H1 (cell line): ENCODE data around the gene OR51G2. TPM values are rescaled to one million over a fixed set of nuclear protein-coding genes. Genes with fewer than 3 reads are reported as not detected.

ENCODE experiments used
- CTCF ChIA-PET: fragments of 300-600 bp; sonication (Branson Sonifier 250); formaldehyde crosslinking; loops from one replicate; lab custom pipeline; 2021; ENCODE audit not compliant: partially characterized antibody; lab: Charles Lee
- POLR2A ChIA-PET: fragments of 300-600 bp; sonication (Branson Sonifier 250); formaldehyde crosslinking; loops from one replicate; lab custom pipeline; 2021; ENCODE audit warnings: inconsistent platforms; ENCODE audit not compliant: partially characterized antibody; lab: Charles Lee
- DNase-seq, 2 experiments: peaks; one replicate each; pipeline versions ENCODE4 v3.0.0 to v3.0.0-alpha.2; 2010 to 2022; ENCODE audit warnings: low spot score in 2 of 2, low read depth in 1 of 2, mixed read lengths in 1 of 2
- FAIRE-seq: peaks from 2 replicates; lab custom pipeline; 2011; peaks lifted over from hg19 to GRCh38; lab: Jason Lieb, UNC
- H2AFZ ChIP-seq: 2 replicates; pipeline ENCODE4 v1.8.1; 2012; ENCODE audit warnings: low read length, inconsistent platforms
- H2AK5ac ChIP-seq: 2 replicates; pipeline ENCODE4 v1.6.1; 2013; ENCODE audit warnings: low read depth, low read length
- H2BK120ac ChIP-seq: replicated peaks from 2 replicates; pipeline ENCODE3; 2013; ENCODE audit warnings: low read depth, low read length, inconsistent platforms
- H2BK12ac ChIP-seq: 2 replicates; pipeline ENCODE4 v1.6.1; 2013; ENCODE audit warnings: low read depth, low read length
- H2BK15ac ChIP-seq: 2 replicates; pipeline ENCODE4 v1.6.1; 2013; ENCODE audit warnings: low read length
- H2BK20ac ChIP-seq: 2 replicates; pipeline ENCODE4 v1.6.1; 2013; ENCODE audit warnings: low read length
- H2BK5ac ChIP-seq: 2 replicates; pipeline ENCODE4 v1.6.1; 2013; ENCODE audit warnings: low read depth, low read length
- H3K14ac ChIP-seq: 2 replicates; pipeline ENCODE4 v1.6.1; 2013; ENCODE audit warnings: inconsistent platforms; ENCODE audit not compliant: insufficient read length
- H3K18ac ChIP-seq: 2 replicates; pipeline ENCODE4 v1.6.1; 2013; ENCODE audit warnings: low read length; ENCODE audit errors: extremely low read depth
- H3K23ac ChIP-seq: 2 replicates; pipeline ENCODE4 v1.6.1; 2013; ENCODE audit warnings: inconsistent platforms; ENCODE audit not compliant: insufficient read length
- H3K23me2 ChIP-seq: 2 replicates; pipeline ENCODE4 v1.6.1; 2013; ENCODE audit warnings: low read depth, low read length
- H3K27ac ChIP-seq: 2 replicates; pipeline ENCODE4 v1.6.1; 2011; ENCODE audit warnings: low read depth, low read length, inconsistent platforms
- H3K27me3 ChIP-seq, 4 experiments: replicated peaks in 1 of 4; 1 replicate in 1 of 4; 2 replicates in 3 of 4; pipeline versions ENCODE4 v1.6.1 to v1.8.1; 2011 to 2013; ENCODE audit warnings: low read length in 3 of 4, mild to moderate bottlenecking in 3 of 4, inconsistent platforms in 2 of 4, mixed read lengths in 2 of 4, moderate library complexity in 1 of 4; ENCODE audit not compliant: control insufficient read depth in 3 of 4, insufficient read depth in 3 of 4; ENCODE audit errors: extremely low read depth in 1 of 4
- H3K36me3 ChIP-seq, 4 experiments: 2 replicates each; pipeline versions ENCODE4 v1.6.1 to v1.8.1; 2011 to 2013; ENCODE audit warnings: mild to moderate bottlenecking in 4 of 4, low read length in 3 of 4, moderate library complexity in 2 of 4, control low read depth in 1 of 4, inconsistent platforms in 1 of 4; ENCODE audit not compliant: insufficient read depth in 4 of 4, control insufficient read depth in 2 of 4
- H3K4ac ChIP-seq: replicated peaks from 2 replicates; pipeline ENCODE3; 2013; ENCODE audit warnings: low read length, low read depth, mixed read lengths, inconsistent platforms; ENCODE audit not compliant: insufficient read length
- H3K4me1 ChIP-seq, 4 experiments: replicated peaks in 1 of 4; 1 replicate in 1 of 4; 2 replicates in 3 of 4; pipeline versions ENCODE4 v1.6.1 to v1.8.1; 2011 to 2013; ENCODE audit warnings: low read length in 3 of 4, inconsistent platforms in 2 of 4, mixed read lengths in 1 of 4; ENCODE audit not compliant: insufficient read depth in 4 of 4, control insufficient read depth in 3 of 4
- H3K4me2 ChIP-seq, 2 experiments: 2 replicates each; pipeline versions ENCODE4 v1.6.1 to v1.8.1; 2011 to 2013; ENCODE audit warnings: low read depth in 2 of 2, low read length in 2 of 2, control low read depth in 1 of 2, inconsistent platforms in 1 of 2, mild to moderate bottlenecking in 1 of 2; ENCODE audit not compliant: insufficient read depth in 1 of 2
- H3K4me3 ChIP-seq, 4 experiments: fragments of 200-600, 300-600 bp in 1 of 4; sonication (generic), shearing (Covaris generic), sonication (Bioruptor Twin) in 1 of 4; 2 replicates each; pipeline versions ENCODE4 v1.5.1 to v1.8.1; 2011 to 2016; ENCODE audit warnings: low read length in 4 of 4, low read depth in 3 of 4, control low read depth in 2 of 4, inconsistent platforms in 2 of 4, mild to moderate bottlenecking in 2 of 4, mixed read lengths in 1 of 4, moderate library complexity in 1 of 4; ENCODE audit not compliant: insufficient read depth in 2 of 4; ENCODE audit errors: extremely low read depth in 1 of 4
- H3K56ac ChIP-seq: replicated peaks from 2 replicates; pipeline ENCODE3; 2013; ENCODE audit warnings: low read depth, mild to moderate bottlenecking, mixed read lengths, low read length, inconsistent platforms; ENCODE audit not compliant: insufficient read length
- H3K79me1 ChIP-seq: 2 replicates; pipeline ENCODE4 v1.6.1; 2013; ENCODE audit warnings: low read depth, low read length, control low read depth
- H3K79me2 ChIP-seq, 2 experiments: 2 replicates each; pipeline versions ENCODE4 v1.6.1 to v1.8.1; 2012 to 2013; ENCODE audit warnings: low read length in 2 of 2, mild to moderate bottlenecking in 2 of 2, inconsistent platforms in 1 of 2; ENCODE audit not compliant: insufficient read depth in 2 of 2, control insufficient read depth in 1 of 2
- H3K9ac ChIP-seq, 4 experiments: replicated peaks in 1 of 4; 1 replicate in 1 of 4; 2 replicates in 3 of 4; pipeline versions ENCODE4 v1.6.1 to v1.8.1; 2011 to 2013; ENCODE audit warnings: low read depth in 3 of 4, low read length in 3 of 4, control low read depth in 2 of 4, mild to moderate bottlenecking in 2 of 4, moderate library complexity in 2 of 4, inconsistent platforms in 1 of 4; ENCODE audit errors: extremely low read depth in 1 of 4
- H3K9me3 ChIP-seq, 2 experiments: 2 replicates each; pipeline versions ENCODE4 v1.6.1 to v1.8.1; 2012 to 2013; ENCODE audit warnings: mild to moderate bottlenecking in 2 of 2, moderate library complexity in 2 of 2, control low read depth in 1 of 2, inconsistent platforms in 1 of 2, low read depth in 1 of 2, low read length in 1 of 2, mixed read lengths in 1 of 2; ENCODE audit not compliant: insufficient read depth in 2 of 2
- H4K20me1 ChIP-seq, 2 experiments: replicated peaks in 1 of 2; 2 replicates each; pipeline versions ENCODE3 to v1.8.1; 2011 to 2013; ENCODE audit warnings: inconsistent platforms in 2 of 2, low read length in 2 of 2, mild to moderate bottlenecking in 1 of 2; ENCODE audit not compliant: insufficient read depth in 2 of 2, control insufficient read depth in 1 of 2
- H4K5ac ChIP-seq: 2 replicates; pipeline ENCODE4 v1.6.1; 2013; ENCODE audit warnings: low read length, low read depth, mixed read lengths, inconsistent platforms; ENCODE audit not compliant: insufficient read length
- H4K8ac ChIP-seq: 2 replicates; pipeline ENCODE4 v1.8.0; 2013; ENCODE audit warnings: mild to moderate bottlenecking, moderate library complexity, low read length, inconsistent platforms; ENCODE audit not compliant: insufficient read depth; ENCODE audit errors: extremely low read depth
- H4K91ac ChIP-seq: replicated peaks from 2 replicates; pipeline ENCODE3; 2013; ENCODE audit warnings: low read length, mixed read lengths, inconsistent platforms; ENCODE audit not compliant: insufficient read length
- ATF3 ChIP-seq: IDR thresholded peaks from 2 replicates; pipeline ENCODE4 v1.6.1; 2011; ENCODE audit warnings: low read depth, mild to moderate bottlenecking, low read length; ENCODE audit not compliant: insufficient read depth
- BCL11A ChIP-seq, 2 experiments: IDR thresholded peaks; one replicate each; pipeline ENCODE4 v1.6.1; 2011; ENCODE audit warnings: low read depth in 2 of 2, low read length in 2 of 2, mild to moderate bottlenecking in 2 of 2
- BRCA1 ChIP-seq: IDR thresholded peaks from 2 replicates; pipeline ENCODE4 v1.6.1; 2012; ENCODE audit warnings: low read depth, low read length, improper control_type of control experiment
- CBX5 ChIP-seq: fragments of 300-800, 300-1000 bp; sonication (generic); IDR thresholded peaks from 2 replicates; pipeline ENCODE4 v1.7.1; 2016; ENCODE audit warnings: antibody characterized with exemption, low read length, low read depth
- CTCF ChIP-seq, 3 experiments: IDR thresholded peaks; 1 replicate in 2 of 3; 2 replicates in 1 of 3; pipeline versions ENCODE4 v1.5.1 to v1.6.1; 2011; ENCODE audit warnings: low read length in 3 of 3, mild to moderate bottlenecking in 3 of 3, inconsistent platforms in 2 of 3, low read depth in 1 of 3, moderate library complexity in 1 of 3; ENCODE audit not compliant: insufficient read depth in 1 of 3; ENCODE audit errors: control extremely low read depth in 1 of 3
- FOSL1 ChIP-seq: IDR thresholded peaks from 2 replicates; pipeline ENCODE4 v1.6.1; 2011; ENCODE audit warnings: mild to moderate bottlenecking, low read depth, low read length, moderate library complexity; ENCODE audit not compliant: insufficient read depth
- HDAC6 ChIP-seq: IDR thresholded peaks from one replicate; pipeline ENCODE4 v1.7.1; 2012; ENCODE audit warnings: low read depth, mild to moderate bottlenecking, inconsistent platforms, low read length, moderate library complexity
- MAX ChIP-seq: IDR thresholded peaks from 2 replicates; pipeline ENCODE4 v1.6.1; 2012; ENCODE audit warnings: inconsistent platforms
- PHF8 ChIP-seq: fragments of 200-600 bp; sonication (generic); conservative IDR thresholded peaks from 2 replicates; pipeline ENCODE4 v1.7.1; 2012; ENCODE audit warnings: low read depth, mild to moderate bottlenecking, inconsistent platforms, low read length, moderate library complexity
- POLR2AphosphoS5 ChIP-seq: IDR thresholded peaks from 2 replicates; pipeline ENCODE4 v1.6.1; 2011; ENCODE audit warnings: low read depth, low read length
- TBP ChIP-seq: IDR thresholded peaks from 2 replicates; pipeline ENCODE4 v1.6.1; 2011; ENCODE audit warnings: low read depth, low read length, improper control_type of control experiment
- TCF12 ChIP-seq: IDR thresholded peaks from 2 replicates; pipeline ENCODE4 v1.6.1; 2011; ENCODE audit warnings: low read depth, mild to moderate bottlenecking, low read length
- YY1 ChIP-seq: IDR thresholded peaks from 2 replicates; pipeline ENCODE4 v1.6.1; 2011; ENCODE audit warnings: low read depth, mild to moderate bottlenecking, low read length
- polyA plus RNA-seq, 7 experiments: library from polyadenylated mRNA; depleted of rRNA in 3 of 7; stranded (reverse) in 5 of 7; unstranded in 2 of 7; fragments of >200 nt in 5 of 7; fragments of 200-250 nt in 2 of 7; gene quantifications; 1 replicate in 5 of 7; 2 replicates in 1 of 7; 4 replicates in 1 of 7; pipeline versions ENCODE4 v1.2.1 to v1.2.3, GENCODE V29; 2011 to 2013; ENCODE audit warnings: missing spikeins in 2 of 7, mixed read lengths in 2 of 7
- total RNA-seq: library from RNA; stranded (reverse); fragmentation: NEBNext Ultra II Directional; extraction: Animal tissue kit (Norgen Biotek cat#: 25700); gene quantifications from 2 replicates; pipeline ENCODE4 v1.2.1, GENCODE V29; 2021

Gene OR51G2
- total and polyA plus RNA-seq, 2 of the 8 experiments (the other 6 are each of a cell fraction or from before 2014, with no cell fraction given): not detected

- no peak overlapping the region for H2BK12ac ChIP-seq
- FAIRE-seq: no peak
- no peak overlapping the region for H2BK15ac ChIP-seq
- H3K79me2 ChIP-seq: no peaks in the 10 kb centered on the region
- peaks cover 0 to 2% of the 10 kb centered on the region in 2 experiments for H4K20me1 ChIP-seq
- H3K36me3 ChIP-seq: no peaks in the 10 kb centered on the region
- no peak overlapping the region for H2BK120ac ChIP-seq
- no peak overlapping the region for H4K8ac ChIP-seq
- H3K56ac ChIP-seq: no peak overlapping the region
- no peak overlapping the region for H3K9ac ChIP-seq
- H3K4me3 ChIP-seq: no peak overlapping the region
- no peak overlapping the region for H3K4ac ChIP-seq
- H2AK5ac ChIP-seq: no peak overlapping the region
- no peaks in the 10 kb centered on the region; the same call in 1 of the 2 replicates for H3K23me2 ChIP-seq
- no peak overlapping the region for H3K14ac ChIP-seq
- H2BK20ac ChIP-seq: no peak overlapping the region
- ChIA-PET POLR2A (no interaction called here), CTCF (interaction anchor here (1.3 to 1.6 kb wide), 3 partner anchors 12 to 279 kb away, joined by 3 read pairs; partner anchors contain the start of gene OR51D1)
- no peak overlapping the region for H3K23ac ChIP-seq
- no peak overlapping the region for H3K18ac ChIP-seq
- no peaks in the 10 kb centered on the region for H3K4me1 ChIP-seq
- no peak overlapping the region for H2AFZ ChIP-seq
- no peak overlapping the region for H3K27ac ChIP-seq
- no peak overlapping the region for H4K91ac ChIP-seq
- H2BK5ac ChIP-seq: no peak overlapping the region
- no peak overlapping the region for H4K5ac ChIP-seq
- DNase-seq: no peak
- no peak overlapping the region for H3K4me2 ChIP-seq
- H3K79me1 ChIP-seq: no peaks in the 10 kb centered on the region
- no peaks in the 10 kb centered on the region for H3K27me3 ChIP-seq
- H3K9me3 ChIP-seq: no peaks in the 10 kb centered on the region
- no peak for TF ChIP-seq HDAC6
- TF ChIP-seq BCL11A (IDR thresholded peaks at IDR 0.05; ENCODE audit: low read depth in 2 of 2, low read length in 2 of 2): no peak
- no peak for TF ChIP-seq MAX
- no peak for TF ChIP-seq YY1
- TF ChIP-seq PHF8: no peak
- TF ChIP-seq CBX5: no peak
- TF ChIP-seq BRCA1: no peak
- TF ChIP-seq CTCF (IDR thresholded peaks at IDR 0.05; ENCODE audit: control extremely low read depth in 1 of 3, insufficient read depth in 1 of 3, low read depth in 1 of 3, low read length in 3 of 3): no peak
- no peak for TF ChIP-seq POLR2AphosphoS5
- TF ChIP-seq TCF12: no peak
- TF ChIP-seq TBP: no peak
- TF ChIP-seq FOSL1: no peak
- TF ChIP-seq ATF3: no peak
Measured at GRCh38 chr11:4916581-4916980, 2.6 kb downstream of the OR51G2 start.
